ENCODE results near the gene ARPC5L.
"Not testable (repeated sequence)": the region's sequence is repeated elsewhere in the genome, so short reads cannot be mapped to it uniquely, and the experiment has no call there.

The ARPC5L gene

GRCh38 chr9:124841075-124841821 is 20.7 kb upstream of the ARPC5L start:
- DNase-seq (ENCODE audit: low read depth) = no peak

GRCh38 chr9:124843456-124844034 is 18.4 kb upstream of the ARPC5L start:
- no peak for DNase-seq (ENCODE audit: low read depth)

GRCh38 chr9:124844291-124844690 is 17.6 kb upstream of the ARPC5L start:
- no peak for DNase-seq (ENCODE audit: low read depth)

GRCh38 chr9:124846467-124846866 is 15.5 kb upstream of the ARPC5L start:
- not testable (repeated sequence) for DNase-seq (ENCODE audit: low read depth)

- no peak for DNase-seq (ENCODE audit: low read depth)
These were observed 15.0 kb upstream of the ARPC5L start for GRCh38 chr9:124846969-124847368.

- no peak for DNase-seq (ENCODE audit: low read depth)
These were observed 12.1 kb upstream of the ARPC5L start for GRCh38 chr9:124849801-124850200.

GRCh38 chr9:124852121-124852828 is 9.7 kb upstream of the ARPC5L start:
- DNase-seq (ENCODE audit: low read depth) = no peak

- peak; percentile 57 for DNase-seq (ENCODE audit: low read depth)
These were observed 8.9 kb upstream of the ARPC5L start, which contains the start of gene WDR38 for GRCh38 chr9:124852829-124853531. Gene WDR38 (plus strand): TSS chr9:124853460. CDS start chr9:124853532, 72 bp downstream.

GRCh38 chr9:124853605-124854143 is 8.3 kb upstream of the ARPC5L start:
- no peak for DNase-seq (ENCODE audit: low read depth)

GRCh38 chr9:124854161-124854560 is 7.8 kb upstream of the ARPC5L start:
- DNase-seq (ENCODE audit: low read depth) = no peak

GRCh38 chr9:124854822-124855221 is 7.1 kb upstream of the ARPC5L start:
- no peak for DNase-seq (ENCODE audit: low read depth)

GRCh38 chr9:124855566-124855943 is 6.4 kb upstream of the ARPC5L start:
- no peak for DNase-seq (ENCODE audit: low read depth)

- DNase-seq (ENCODE audit: low read depth) = no peak
These were observed 5.8 kb upstream of the ARPC5L start for GRCh38 chr9:124855944-124856765.

- no peak for DNase-seq (ENCODE audit: low read depth)
These were observed 4.3 kb upstream of the ARPC5L start for GRCh38 chr9:124857533-124858162.

GRCh38 chr9:124858330-124859046 is 3.4 kb upstream of the ARPC5L start:
- no peak for DNase-seq (ENCODE audit: low read depth)

- no peak for DNase-seq (ENCODE audit: low read depth)
These were observed 1.9 kb upstream of the ARPC5L start for GRCh38 chr9:124859803-124860581.

GRCh38 chr9:124860582-124861341 is 1.2 kb upstream of the ARPC5L start:
- DNase-seq (ENCODE audit: low read depth) = no peak

GRCh38 chr9:124863371-124863871 is 1.5 kb downstream of the ARPC5L start:
- no peak for DNase-seq (ENCODE audit: low read depth)
